HG02798 (cell line): Measurements from ENCODE around the gene PLD3.

Experiments
- ATAC-seq: cut with Tn5 transposase; IDR thresholded peaks from one replicate; pipeline ENCODE4 v1.9.1; 2021; ENCODE audit warnings: mild to moderate bottlenecking; ENCODE audit not compliant: unreplicated experiment, poor library complexity

PLD3 gene

GRCh38 chr19:40411125-40411842, 62.8 kb downstream of the PLD3 start:
- no peak for ATAC-seq

GRCh38 chr19:40411958-40412499, 63.5 kb downstream of the PLD3 start:
- ATAC-seq: no peak

- ATAC-seq: no peak
Observed at GRCh38 chr19:40412866-40413265, 64.4 kb downstream of the PLD3 start.

- ATAC-seq: no peak
Observed at GRCh38 chr19:40413291-40413845, 64.9 kb downstream of the PLD3 start, which contains the start of gene PRX. Gene PRX (minus strand): TSS chr19:40413378. CDS start chr19:40407932, 5,446 bp downstream.

GRCh38 chr19:40414542-40415535, 66.3 kb downstream of the PLD3 start:
- no peak for ATAC-seq

- ATAC-seq: no peak
Observed at GRCh38 chr19:40415768-40416167, 67.3 kb downstream of the PLD3 start.

GRCh38 chr19:40416918-40417642, 68.6 kb downstream of the PLD3 start:
- ATAC-seq: no peak

- no peak for ATAC-seq
Observed at GRCh38 chr19:40417643-40417981, 69.1 kb downstream of the PLD3 start.

GRCh38 chr19:40418040-40418439, 69.5 kb downstream of the PLD3 start:
- ATAC-seq: no peak

GRCh38 chr19:40419066-40419612, 70.6 kb downstream of the PLD3 start:
- no peak for ATAC-seq

GRCh38 chr19:40419780-40420179, 71.3 kb downstream of the PLD3 start:
- no peak for ATAC-seq

GRCh38 chr19:40420451-40420765, 71.9 kb downstream of the PLD3 start:
- no peak for ATAC-seq

GRCh38 chr19:40420766-40421765, 72.6 kb downstream of the PLD3 start:
- ATAC-seq: peak; percentile 31

GRCh38 chr19:40421993-40422747, 73.7 kb downstream of the PLD3 start:
- ATAC-seq: no peak

GRCh38 chr19:40422748-40423566, 74.5 kb downstream of the PLD3 start:
- ATAC-seq: no peak

GRCh38 chr19:40423938-40424337, 75.4 kb downstream of the PLD3 start:
- no peak for ATAC-seq
